Measurements from ENCODE around the gene CDH5. TPM values are rescaled to one million over a fixed set of nuclear protein-coding genes. Genes with fewer than 3 reads are reported as not detected.
A peak's percentile ranks its signal among the peaks of the same experiment; 100 is the strongest.

Gene CDH5
- total RNA-seq (10 to 100 TPM; 21.4 to 48.4 (median 37.0) TPM), polyA plus RNA-seq (10 to 100 TPM; 15.1 to 22.2 (median 17.7) TPM)
- long read RNA-seq, donor 1, full-length matches to known transcripts: 4 of 25 reads
- long read RNA-seq, donor 1, partial matches to known transcripts: 6 of 25 reads
- long read RNA-seq, donor 1, other reads (novel, unspliced or antisense): 15 of 25 reads
- long read RNA-seq, donor 2, full-length matches to known transcripts: 5 of 16 reads
- long read RNA-seq, donor 2, partial matches to known transcripts: 11 of 16 reads
- long read RNA-seq, donor 2, other reads (novel, unspliced or antisense): 0 of 16 reads

GRCh38 chr16:66366433-66367299 is at the start of gene CDH5:
TSS of gene CDH5 (plus strand) at chr16:66366691. CDS start at chr16:66379338, 12,647 bp downstream.
- ATAC-seq: peak; percentile 31 to 62 (median 35)
- H3K4me3 ChIP-seq: peak within 1 kb of the TSS; percentile 64
- H3K27ac ChIP-seq: peak within 1 kb of the TSS; percentile 74
- intact Hi-C loops (cut with DNase I): no loop called here
- no peak for TF ChIP-seq CTCF (IDR thresholded peaks at IDR 0.05)
- H3K4me1 ChIP-seq: no peaks in the 10 kb centered on the region
- H3K9me3 ChIP-seq: no peaks in the 10 kb centered on the region
- H3K36me3 ChIP-seq (ENCODE audit: insufficient read depth in 1 of 2, low read depth in 1 of 2): no peaks in the 10 kb centered on the region
- 36 to 46% (median 38%) methylated on average over 23 to 25 of the region's 25 CpGs for WGBS, 3 donors
- DNase-seq: peak; percentile 75 to 89
- H3K27me3 ChIP-seq (ENCODE audit: insufficient read depth in 3 of 3, low read length in 2 of 3): peaks cover 0 to 19% (median 2%) of the 10 kb centered on the region in 3 donors

GRCh38 chr16:66318505-66318904 is 48.0 kb upstream of the CDH5 start:
- no peaks in the 10 kb centered on the region for H3K9me3 ChIP-seq
- no peak overlapping the region for H3K4me3 ChIP-seq
- H3K27me3 ChIP-seq (ENCODE audit: insufficient read depth in 3 of 3, low read length in 2 of 3): peaks cover 0 to 4% (median 2%) of the 10 kb centered on the region in 3 donors
- WGBS, 3 donors: 73 to 82% (median 81%) methylated on average over 1 of the region's 1 CpG
- H3K4me1 ChIP-seq: no peaks in the 10 kb centered on the region
- no peak overlapping the region for H3K27ac ChIP-seq
- ATAC-seq (no peak), DNase-seq (no peak)
- TF ChIP-seq CTCF (IDR thresholded peaks at IDR 0.05): no peak
- intact Hi-C loops (cut with DNase I): loop anchor here in 1 of 2 donors (10.0 kb wide), 1 partner anchor 284 kb away; no protein-coding TSS in a partner anchor
- no peaks in the 10 kb centered on the region for H3K36me3 ChIP-seq (ENCODE audit: insufficient read depth in 1 of 2, low read depth in 1 of 2)

- intact Hi-C loops (cut with DNase I): no loop called here
- no peaks in the 10 kb centered on the region for H3K36me3 ChIP-seq (ENCODE audit: insufficient read depth in 1 of 2, low read depth in 1 of 2)
- no peaks in the 10 kb centered on the region for H3K9me3 ChIP-seq
- peaks cover 0 to 4% (median 2%) of the 10 kb centered on the region in 3 donors for H3K27me3 ChIP-seq (ENCODE audit: insufficient read depth in 3 of 3, low read length in 2 of 3)
- ATAC-seq (no peak), DNase-seq (no peak)
- no peaks in the 10 kb centered on the region for H3K4me1 ChIP-seq
- no peak overlapping the region for H3K4me3 ChIP-seq
- H3K27ac ChIP-seq: no peak overlapping the region
- no peak for TF ChIP-seq CTCF (IDR thresholded peaks at IDR 0.05)
Observed at GRCh38 chr16:66320774-66321173, 45.7 kb upstream of the CDH5 start.

GRCh38 chr16:66322174-66322573 is 44.3 kb upstream of the CDH5 start:
- WGBS, 3 donors: 65 to 81% (median 80%) methylated on average over 4 of the region's 4 CpGs
- peaks cover 0 to 10% (median 2%) of the 10 kb centered on the region in 3 donors for H3K27me3 ChIP-seq (ENCODE audit: insufficient read depth in 3 of 3, low read length in 2 of 3)
- no peaks in the 10 kb centered on the region for H3K9me3 ChIP-seq
- no peak for TF ChIP-seq CTCF (IDR thresholded peaks at IDR 0.05)
- no peak overlapping the region for H3K4me3 ChIP-seq
- DNase-seq (no peak), ATAC-seq (no peak)
- H3K4me1 ChIP-seq: no peaks in the 10 kb centered on the region
- intact Hi-C loops (cut with DNase I): no loop called here
- no peaks in the 10 kb centered on the region for H3K36me3 ChIP-seq (ENCODE audit: insufficient read depth in 1 of 2, low read depth in 1 of 2)
- H3K27ac ChIP-seq: no peak overlapping the region
